Measurements from ENCODE around the gene BACE2. TPM values are rescaled to one million over a fixed set of nuclear protein-coding genes. Genes with fewer than 3 reads are reported as not detected.

The BACE2 gene
- total RNA-seq, 4 donors from 2014 or later, result 23.9 to 59.4 (median 36.6) TPM

DNA sequence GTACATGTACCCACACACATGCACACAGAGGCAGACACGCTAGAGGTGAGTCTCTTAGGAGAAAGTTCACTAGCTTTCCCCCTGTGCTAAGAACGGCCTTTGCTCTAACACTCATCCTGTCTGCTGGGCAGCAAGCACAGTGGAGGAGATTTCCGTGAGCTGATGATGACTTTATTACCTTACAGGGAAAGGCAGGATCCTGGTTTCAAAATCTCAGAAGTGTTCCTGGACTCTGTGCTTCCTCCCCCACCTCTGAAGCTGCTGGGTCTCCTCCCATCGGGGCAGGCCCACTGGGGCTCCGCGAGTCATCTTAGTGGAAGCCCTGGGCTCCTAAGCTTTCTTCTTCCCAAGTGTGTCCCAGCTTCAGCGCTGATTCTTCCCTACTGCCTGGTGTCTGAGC, 151.3 kb downstream of the BACE2 start:
- H3K36me3 ChIP-seq, result no peaks in the 10 kb centered on the region
- no peak for TF ChIP-seq EP300 (IDR thresholded peaks at IDR 0.05)
- TF ChIP-seq, protein P1, sequence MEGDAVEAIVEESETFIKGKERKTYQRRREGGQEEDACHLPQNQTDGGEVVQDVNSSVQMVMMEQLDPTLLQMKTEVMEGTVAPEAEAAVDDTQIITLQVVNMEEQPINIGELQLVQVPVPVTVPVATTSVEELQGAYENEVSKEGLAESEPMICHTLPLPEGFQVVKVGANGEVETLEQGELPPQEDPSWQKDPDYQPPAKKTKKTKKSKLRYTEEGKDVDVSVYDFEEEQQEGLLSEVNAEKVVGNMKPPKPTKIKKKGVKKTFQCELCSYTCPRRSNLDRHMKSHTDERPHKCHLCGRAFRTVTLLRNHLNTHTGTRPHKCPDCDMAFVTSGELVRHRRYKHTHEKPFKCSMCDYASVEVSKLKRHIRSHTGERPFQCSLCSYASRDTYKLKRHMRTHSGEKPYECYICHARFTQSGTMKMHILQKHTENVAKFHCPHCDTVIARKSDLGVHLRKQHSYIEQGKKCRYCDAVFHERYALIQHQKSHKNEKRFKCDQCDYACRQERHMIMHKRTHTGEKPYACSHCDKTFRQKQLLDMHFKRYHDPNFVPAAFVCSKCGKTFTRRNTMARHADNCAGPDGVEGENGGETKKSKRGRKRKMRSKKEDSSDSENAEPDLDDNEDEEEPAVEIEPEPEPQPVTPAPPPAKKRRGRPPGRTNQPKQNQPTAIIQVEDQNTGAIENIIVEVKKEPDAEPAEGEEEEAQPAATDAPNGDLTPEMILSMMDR (IDR thresholded peaks at IDR 0.05), result no peak
- no peak for TF ChIP-seq POLR2A (IDR thresholded peaks at IDR 0.05)
- no peak for TF ChIP-seq POLR2AphosphoS5 (IDR thresholded peaks at IDR 0.05)
- no peaks in the 10 kb centered on the region for H3K9me3 ChIP-seq
- H3K4me1 ChIP-seq, result peaks cover 15% of the 10 kb centered on the region
- no peak for DNase-seq (ENCODE audit: low spot score in 2 of 2)
- H3K27me3 ChIP-seq, result peaks cover 16% of the 10 kb centered on the region
- no peak overlapping the region for H3K4me3 ChIP-seq
- WGBS, result 100% methylated on average over 1 of the region's 7 CpGs
- no peak overlapping the region for H3K27ac ChIP-seq

DNA sequence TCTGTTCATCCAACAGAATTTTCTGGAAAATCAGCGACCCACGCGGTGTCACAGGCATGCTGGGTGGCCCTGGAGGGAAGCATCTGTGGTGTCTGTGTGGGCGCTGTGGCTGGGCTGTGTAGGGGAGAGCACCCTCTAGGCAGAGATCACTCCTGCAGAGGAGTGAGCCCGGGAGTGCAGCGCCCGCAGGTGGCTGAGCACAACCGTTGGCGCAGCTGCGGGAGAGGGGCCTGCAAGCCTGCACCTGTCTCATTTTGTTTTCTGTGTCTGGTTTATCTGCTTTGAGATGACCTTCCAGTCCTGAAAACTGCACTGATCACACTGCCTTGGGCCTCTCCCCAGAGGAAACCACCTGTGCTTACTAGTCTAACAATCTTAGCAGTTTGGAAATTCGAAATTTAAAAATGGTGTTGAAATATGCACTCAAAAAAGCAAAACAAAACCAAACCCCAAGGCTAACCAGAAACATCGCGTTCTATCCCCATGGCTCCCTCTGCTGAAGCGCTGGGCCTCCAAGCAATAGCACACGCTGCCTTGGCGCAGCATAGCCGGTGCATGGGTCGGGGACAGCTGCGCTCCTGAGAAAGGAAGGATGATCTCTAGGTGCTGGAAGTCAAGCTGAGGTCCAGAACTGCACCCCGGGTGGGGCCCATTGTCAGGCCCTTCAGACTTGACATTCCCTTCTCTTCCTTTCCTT, 153.4 kb downstream of the BACE2 start:
- TF ChIP-seq POLR2AphosphoS5 (IDR thresholded peaks at IDR 0.05) (no peak), POLR2A (IDR thresholded peaks at IDR 0.05) (no peak), EP300 (IDR thresholded peaks at IDR 0.05) (no peak)
- TF ChIP-seq, protein P1 (IDR thresholded peaks at IDR 0.05), result no peak

DNA sequence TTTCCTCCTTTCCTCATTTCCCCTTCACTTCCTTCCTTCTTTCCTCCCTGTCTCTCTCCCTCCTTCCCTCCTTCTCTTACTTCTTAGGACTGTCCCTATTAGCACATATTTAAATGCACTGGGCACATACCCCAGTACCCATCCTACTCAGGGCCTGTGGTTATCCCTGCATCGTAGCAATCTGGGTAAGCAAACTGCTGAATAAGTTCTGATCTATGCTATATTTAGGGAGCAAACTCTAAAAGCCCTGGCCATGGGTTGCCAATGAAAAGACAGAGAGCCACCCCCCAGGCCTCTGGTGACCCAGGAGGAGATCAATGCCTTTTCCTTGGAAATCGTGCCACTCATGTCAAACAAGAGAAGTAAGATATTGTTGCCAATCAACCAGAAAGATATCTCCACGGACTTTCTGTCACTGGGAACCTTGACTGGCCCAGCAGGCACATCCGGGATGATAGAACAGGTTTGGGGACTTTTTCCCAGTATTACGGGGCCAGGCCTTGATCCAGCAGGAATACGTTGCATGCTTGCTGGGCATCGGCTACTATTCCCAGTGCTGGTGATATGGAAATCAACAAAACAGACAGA, 154.0 kb downstream of the BACE2 start:
- no peak overlapping the region for H3K4me3 ChIP-seq
- H3K9me3 ChIP-seq, result no peaks in the 10 kb centered on the region
- TF ChIP-seq POLR2A (IDR thresholded peaks at IDR 0.05), result no peak
- TF ChIP-seq, protein P1 (IDR thresholded peaks at IDR 0.05), result no peak
- no peak for TF ChIP-seq EP300 (IDR thresholded peaks at IDR 0.05)
- no peak for TF ChIP-seq POLR2AphosphoS5 (IDR thresholded peaks at IDR 0.05)
- H3K4me1 ChIP-seq, result peaks cover 3% of the 10 kb centered on the region
- WGBS, result 64% methylated on average over 7 of the region's 7 CpGs
- H3K27ac ChIP-seq, result no peak overlapping the region
- DNase-seq (ENCODE audit: low spot score in 2 of 2), result no peak
- H3K27me3 ChIP-seq, result peaks cover 1% of the 10 kb centered on the region
- no peaks in the 10 kb centered on the region for H3K36me3 ChIP-seq

More for the DNA sequence above, 153.4 kb downstream of the BACE2 start:
- Histone ChIP-seq H3K27ac (no peak overlapping the region), H3K27me3 (peaks cover 8% of the 10 kb centered on the region), H3K4me1 (peaks cover 10% of the 10 kb centered on the region), H3K36me3 (no peaks in the 10 kb centered on the region), H3K9me3 (no peaks in the 10 kb centered on the region), H3K4me3 (no peak overlapping the region)
- WGBS, result 73% methylated on average over 16 of the region's 20 CpGs
- no peak for DNase-seq (ENCODE audit: low spot score in 2 of 2)

DNA sequence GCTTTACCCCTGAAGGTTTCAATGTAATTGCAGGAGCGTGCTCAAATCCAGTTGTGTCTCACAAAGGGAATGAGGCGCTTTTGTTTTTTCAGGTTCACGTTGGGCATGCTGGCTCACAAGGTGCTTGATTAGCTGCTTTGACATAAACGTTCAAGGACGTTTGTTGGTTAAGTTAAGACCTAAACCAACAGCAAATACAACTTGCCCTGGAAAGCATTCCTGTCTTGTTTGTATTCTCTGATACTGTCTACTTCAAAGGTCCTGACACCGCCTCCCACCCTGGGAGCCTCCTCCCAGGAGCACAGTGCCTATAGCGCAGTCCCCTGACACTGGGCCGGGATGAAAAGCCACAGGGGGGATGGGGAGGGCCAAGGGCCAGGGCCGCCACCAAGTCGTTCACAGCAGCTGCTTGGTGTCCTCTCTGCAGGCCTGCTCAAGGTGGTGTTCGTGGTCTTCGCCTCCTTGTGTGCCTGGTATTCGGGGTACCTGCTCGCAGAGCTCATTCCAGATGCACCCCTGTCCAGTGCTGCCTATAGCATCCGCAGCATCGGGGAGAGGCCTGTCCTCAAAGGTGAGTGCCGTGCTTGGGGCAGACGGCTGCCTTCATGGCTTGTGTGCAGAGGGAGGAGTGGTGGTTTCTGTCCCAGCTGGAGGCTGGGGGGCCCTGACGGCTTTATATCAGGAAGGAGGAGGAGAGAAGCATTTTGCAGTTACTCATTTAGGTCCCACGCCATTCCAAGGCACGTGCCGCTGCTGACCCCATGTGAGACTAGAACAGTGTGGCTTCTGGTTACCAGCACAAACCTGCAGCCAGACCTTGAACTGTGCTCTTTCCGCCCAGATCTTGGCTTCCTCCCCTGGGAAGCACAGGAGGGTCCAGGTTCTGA, 154.8 kb downstream of the BACE2 start:
- no peaks in the 10 kb centered on the region for H3K9me3 ChIP-seq
- H3K27ac ChIP-seq, result peak overlapping the region; percentile 48
- no peak for DNase-seq (ENCODE audit: low spot score in 2 of 2)
- H3K4me3 ChIP-seq, result no peak overlapping the region
- H3K36me3 ChIP-seq, result no peaks in the 10 kb centered on the region
- no peaks in the 10 kb centered on the region for H3K27me3 ChIP-seq
- TF ChIP-seq, protein P1 (IDR thresholded peaks at IDR 0.05), result no peak
- TF ChIP-seq POLR2AphosphoS5 (IDR thresholded peaks at IDR 0.05) (no peak), POLR2A (IDR thresholded peaks at IDR 0.05) (no peak), EP300 (IDR thresholded peaks at IDR 0.05) (no peak)
- H3K4me1 ChIP-seq, result peaks cover 2% of the 10 kb centered on the region
- 83% methylated on average over 13 of the region's 23 CpGs for WGBS

Measured in suprapubic skin (tissue), 4 donors.